GM12872 (cell line): Measurements from ENCODE around the gene PCDHA1.

ENCODE experiments used
- TF ChIP-seq, protein P1 (sequence below): IDR thresholded peaks from 3 replicates; pipeline ENCODE4 v1.5.1; 2011; ENCODE audit warnings: low read depth, mild to moderate bottlenecking, low read length, moderate library complexity; ENCODE audit not compliant: insufficient read depth

Gene PCDHA1

DNA sequence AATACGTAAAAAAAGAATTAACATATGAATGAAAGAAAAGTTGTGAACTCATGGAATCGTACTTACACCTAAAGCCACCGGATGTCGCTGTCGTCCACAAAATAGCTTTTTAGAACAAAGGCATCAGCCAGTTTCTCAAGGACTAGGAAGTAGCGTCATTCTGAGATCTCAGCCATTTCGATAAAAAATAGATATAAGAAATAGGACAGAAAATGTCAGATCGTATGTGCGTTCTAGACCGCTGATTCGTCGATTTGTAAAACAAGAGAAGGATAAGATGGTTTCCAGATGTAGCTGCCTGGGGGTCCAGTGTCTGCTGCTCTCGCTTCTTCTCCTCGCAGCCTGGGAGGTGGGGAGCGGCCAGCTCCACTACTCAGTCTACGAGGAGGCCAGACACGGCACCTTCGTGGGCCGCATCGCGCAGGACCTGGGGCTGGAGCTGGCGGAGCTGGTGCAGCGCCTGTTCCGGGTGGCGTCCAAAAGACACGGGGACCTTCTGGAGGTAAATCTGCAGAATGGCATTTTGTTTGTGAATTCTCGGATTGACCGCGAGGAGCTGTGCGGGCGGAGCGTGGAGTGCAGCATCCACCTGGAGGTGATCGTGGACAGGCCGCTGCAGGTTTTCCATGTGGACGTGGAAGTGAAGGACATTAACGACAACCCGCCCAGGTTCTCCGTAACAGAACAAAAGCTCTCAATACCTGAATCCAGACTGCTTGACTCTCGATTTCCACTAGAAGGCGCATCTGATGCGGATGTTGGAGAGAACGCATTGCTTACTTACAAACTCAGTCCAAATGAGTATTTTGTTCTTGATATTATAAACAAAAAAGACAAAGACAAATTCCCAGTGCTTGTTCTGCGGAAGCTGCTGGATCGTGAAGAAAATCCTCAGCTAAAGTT, 70.1 kb downstream of the PCDHA1 start, which contains the start of gene PCDHA10:
Gene PCDHA10, plus strand, starts transcription at position 126 of the 903 bp plus-strand sequence. Its CDS starts 152 bp downstream, at position 278.
- TF ChIP-seq, protein P1, sequence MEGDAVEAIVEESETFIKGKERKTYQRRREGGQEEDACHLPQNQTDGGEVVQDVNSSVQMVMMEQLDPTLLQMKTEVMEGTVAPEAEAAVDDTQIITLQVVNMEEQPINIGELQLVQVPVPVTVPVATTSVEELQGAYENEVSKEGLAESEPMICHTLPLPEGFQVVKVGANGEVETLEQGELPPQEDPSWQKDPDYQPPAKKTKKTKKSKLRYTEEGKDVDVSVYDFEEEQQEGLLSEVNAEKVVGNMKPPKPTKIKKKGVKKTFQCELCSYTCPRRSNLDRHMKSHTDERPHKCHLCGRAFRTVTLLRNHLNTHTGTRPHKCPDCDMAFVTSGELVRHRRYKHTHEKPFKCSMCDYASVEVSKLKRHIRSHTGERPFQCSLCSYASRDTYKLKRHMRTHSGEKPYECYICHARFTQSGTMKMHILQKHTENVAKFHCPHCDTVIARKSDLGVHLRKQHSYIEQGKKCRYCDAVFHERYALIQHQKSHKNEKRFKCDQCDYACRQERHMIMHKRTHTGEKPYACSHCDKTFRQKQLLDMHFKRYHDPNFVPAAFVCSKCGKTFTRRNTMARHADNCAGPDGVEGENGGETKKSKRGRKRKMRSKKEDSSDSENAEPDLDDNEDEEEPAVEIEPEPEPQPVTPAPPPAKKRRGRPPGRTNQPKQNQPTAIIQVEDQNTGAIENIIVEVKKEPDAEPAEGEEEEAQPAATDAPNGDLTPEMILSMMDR: no peak

- TF ChIP-seq, protein P1: no peak
Observed at GRCh38 chr5:140857177-140857986, 71.4 kb downstream of the PCDHA1 start.

DNA sequence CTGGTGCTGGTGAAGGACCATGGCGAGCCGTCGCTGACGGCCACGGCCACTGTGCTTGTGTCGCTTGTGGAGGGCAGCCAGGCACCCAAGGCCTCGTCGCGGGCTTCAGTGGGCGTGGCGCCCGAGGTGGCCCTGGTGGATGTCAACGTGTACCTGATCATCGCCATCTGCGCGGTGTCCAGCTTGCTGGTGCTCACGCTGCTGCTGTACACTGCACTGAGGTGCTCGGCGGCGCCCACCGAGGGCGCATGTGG, 72.0 kb downstream of the PCDHA1 start:
- TF ChIP-seq, protein P1: no peak

DNA sequence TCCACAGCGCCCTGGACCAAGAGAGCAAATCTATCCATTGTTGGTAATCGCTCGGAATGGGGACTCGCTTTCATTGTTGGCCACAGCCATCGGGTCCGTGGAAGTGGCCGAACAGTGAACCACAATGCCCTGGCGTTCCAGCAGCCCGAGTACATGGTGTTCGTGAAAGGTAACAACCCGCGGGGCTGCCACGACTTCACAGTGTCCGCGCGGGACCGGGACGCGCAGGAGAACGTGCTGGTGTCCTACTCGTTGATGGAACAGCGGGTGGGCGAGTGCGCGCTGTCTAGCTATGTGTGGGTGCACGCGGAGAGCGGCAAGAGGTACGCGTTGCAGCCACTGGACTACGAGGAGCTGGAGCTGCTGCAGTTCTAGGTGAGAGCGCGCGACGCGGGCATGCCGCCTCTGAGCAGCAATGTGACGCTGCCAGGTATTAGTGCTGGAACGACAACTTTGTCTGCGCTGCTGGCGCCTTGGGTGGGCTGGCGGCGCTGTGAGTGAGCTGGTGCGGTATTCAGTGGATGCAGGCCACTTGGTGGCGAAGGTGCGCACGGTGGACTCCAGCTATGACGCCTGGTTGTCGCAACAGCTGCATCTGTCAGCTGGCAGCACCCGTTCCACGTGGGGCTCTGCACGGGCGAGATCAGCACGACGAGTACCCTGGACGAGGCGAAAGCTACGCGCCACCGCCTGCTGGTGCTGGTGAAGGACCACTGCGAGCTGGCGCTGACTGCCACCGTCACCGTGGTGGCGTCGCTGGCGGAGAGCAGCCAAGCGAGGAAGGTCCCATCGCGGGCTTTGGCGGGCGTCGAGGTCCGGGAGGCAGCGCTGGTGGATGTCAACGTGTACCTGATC, 76.7 kb downstream of the PCDHA1 start:
- TF ChIP-seq, protein P1: no peak

DNA sequence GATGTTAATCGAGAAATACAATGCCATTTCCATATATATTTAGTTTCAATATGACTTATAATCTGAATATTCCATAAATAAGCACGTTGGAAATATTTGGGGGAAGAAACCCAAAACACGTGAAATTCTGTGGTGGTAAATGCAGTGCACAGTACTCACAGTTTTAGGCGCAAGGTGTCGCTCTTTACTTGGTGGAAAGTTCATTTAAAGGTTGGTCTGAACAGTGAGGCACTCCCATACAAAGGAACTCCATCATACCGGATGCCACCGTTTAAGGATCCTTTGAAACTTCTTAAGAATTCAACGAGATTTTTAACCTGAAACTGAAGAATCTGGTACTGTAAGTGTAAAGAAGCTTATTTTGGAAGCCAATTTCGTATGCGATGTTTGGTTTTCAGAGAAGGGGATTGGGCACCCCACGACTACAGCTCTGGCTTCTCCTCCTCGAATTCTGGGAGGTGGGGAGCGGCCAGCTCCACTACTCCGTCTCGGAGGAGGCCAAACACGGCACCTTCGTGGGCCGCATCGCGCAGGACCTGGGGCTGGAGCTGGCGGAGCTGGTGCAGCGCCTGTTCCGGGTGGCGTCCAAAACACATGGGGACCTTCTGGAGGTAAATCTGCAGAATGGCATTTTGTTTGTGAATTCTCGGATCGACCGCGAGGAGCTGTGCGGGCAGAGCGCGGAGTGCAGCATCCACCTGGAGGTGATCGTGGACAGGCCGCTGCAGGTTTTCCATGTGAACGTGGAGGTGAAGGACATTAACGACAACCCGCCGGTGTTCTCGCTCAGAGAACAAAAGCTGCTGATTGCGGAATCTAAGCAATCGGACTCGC, 83.0 kb downstream of the PCDHA1 start, which contains the start of gene PCDHA11:
Gene PCDHA11, plus strand, starts transcription at position 237 of the 834 bp plus-strand sequence. Its CDS starts 147 bp downstream, at position 384.
- TF ChIP-seq, protein P1: 0 out of 3 replicates have a peak, but pooled peaks have one; percentile 13

GRCh38 chr5:140869555-140869886, 83.6 kb downstream of the PCDHA1 start:
- TF ChIP-seq, protein P1: no peak
